Astrocyte (in vitro differentiated cells and primary cell): ENCODE measurements around the gene ERF. TPM values are rescaled to one million over a fixed set of nuclear protein-coding genes. Genes with fewer than 3 reads are reported as not detected.

ENCODE experiments used
- DNase-seq: peaks from one replicate; pipeline ENCODE4 v3.0.0-alpha.2; 2010; ENCODE audit warnings: low read depth
- FAIRE-seq: peaks from 2 replicates; lab custom pipeline; 2011; peaks lifted over from hg19 to GRCh38; lab: Jason Lieb, UNC
- H2AFZ ChIP-seq: 2 replicates; pipeline ENCODE4 v1.6.0; 2012; ENCODE audit warnings: low read depth, low read length, inconsistent platforms
- H3K27ac ChIP-seq: 2 replicates; pipeline ENCODE4 v1.5.1; 2011; ENCODE audit warnings: low read depth, low read length, inconsistent platforms
- H3K27me3 ChIP-seq: 2 replicates; pipeline ENCODE4 v1.6.0; 2011; ENCODE audit warnings: low read length, inconsistent platforms; ENCODE audit not compliant: insufficient read depth
- H3K36me3 ChIP-seq: 2 replicates; pipeline ENCODE4 v1.5.1; 2011; ENCODE audit warnings: low read length, inconsistent platforms; ENCODE audit not compliant: insufficient read depth
- H3K4me1 ChIP-seq: 2 replicates; pipeline ENCODE4 v1.5.1; 2011; ENCODE audit warnings: low read length, inconsistent platforms; ENCODE audit not compliant: insufficient read depth
- H3K4me2 ChIP-seq: 2 replicates; pipeline ENCODE4 v1.6.0; 2012; ENCODE audit warnings: low read length, inconsistent platforms
- H3K4me3 ChIP-seq: 2 replicates; pipeline ENCODE4 v1.5.1; 2011; ENCODE audit warnings: low read depth, mild to moderate bottlenecking, low read length, inconsistent platforms; ENCODE audit not compliant: insufficient read depth
- H3K79me2 ChIP-seq: 2 replicates; pipeline ENCODE4 v1.6.0; 2012; ENCODE audit warnings: mild to moderate bottlenecking, low read length, inconsistent platforms; ENCODE audit not compliant: insufficient read depth
- H3K9ac ChIP-seq: 2 replicates; pipeline ENCODE4 v1.6.0; 2012; ENCODE audit warnings: mild to moderate bottlenecking, low read length, inconsistent platforms
- H3K9me3 ChIP-seq: 2 replicates; pipeline ENCODE4 v1.5.1; 2012; ENCODE audit warnings: low read depth, mild to moderate bottlenecking, low read length, inconsistent platforms; ENCODE audit not compliant: insufficient read depth
- H4K20me1 ChIP-seq: 2 replicates; pipeline ENCODE4 v1.6.0; 2012; ENCODE audit warnings: low read length, inconsistent platforms; ENCODE audit not compliant: insufficient read depth
- H3K27ac Mint-ChIP-seq: one replicate; pipeline ENCODE4 v1.8.0; 2021; ENCODE audit warnings: mild to moderate bottlenecking, mixed read lengths; ENCODE audit not compliant: unreplicated experiment
- H3K27me3 Mint-ChIP-seq: one replicate; pipeline ENCODE4 v1.8.0; 2021; ENCODE audit warnings: low read depth, mixed read lengths; ENCODE audit not compliant: unreplicated experiment
- H3K36me3 Mint-ChIP-seq: one replicate; pipeline ENCODE4 v1.8.0; 2021; ENCODE audit warnings: low read depth, mixed read lengths; ENCODE audit not compliant: unreplicated experiment
- H3K4me1 Mint-ChIP-seq: one replicate; pipeline ENCODE4 v1.8.0; 2021; ENCODE audit warnings: low read depth, mixed read lengths; ENCODE audit not compliant: unreplicated experiment
- H3K4me3 Mint-ChIP-seq: one replicate; pipeline ENCODE4 v1.8.0; 2021; ENCODE audit warnings: mild to moderate bottlenecking, moderate library complexity, mixed read lengths; ENCODE audit not compliant: unreplicated experiment
- H3K9me3 Mint-ChIP-seq: one replicate; pipeline ENCODE4 v1.8.0; 2021; ENCODE audit warnings: mild to moderate bottlenecking, mixed read lengths; ENCODE audit not compliant: unreplicated experiment
- EZH2 ChIP-seq: IDR thresholded peaks from 2 replicates; pipeline ENCODE4 v1.6.1; 2012; ENCODE audit warnings: mild to moderate bottlenecking, low read length, inconsistent platforms; ENCODE audit not compliant: insufficient read depth
- total RNA-seq: library from RNA; stranded (reverse); gene quantifications from 2 replicates; pipeline ENCODE4 v1.2.1, GENCODE V29; 2021
- TF ChIP-seq, protein P1 (sequence below): IDR thresholded peaks from 2 replicates; pipeline ENCODE4 v1.5.1; 2011; ENCODE audit warnings: low read depth, mild to moderate bottlenecking, inconsistent platforms, low read length, moderate library complexity; ENCODE audit not compliant: insufficient read depth

ERF gene
- total RNA-seq, 1 donor from 2014 or later, result 108 TPM

DNA sequence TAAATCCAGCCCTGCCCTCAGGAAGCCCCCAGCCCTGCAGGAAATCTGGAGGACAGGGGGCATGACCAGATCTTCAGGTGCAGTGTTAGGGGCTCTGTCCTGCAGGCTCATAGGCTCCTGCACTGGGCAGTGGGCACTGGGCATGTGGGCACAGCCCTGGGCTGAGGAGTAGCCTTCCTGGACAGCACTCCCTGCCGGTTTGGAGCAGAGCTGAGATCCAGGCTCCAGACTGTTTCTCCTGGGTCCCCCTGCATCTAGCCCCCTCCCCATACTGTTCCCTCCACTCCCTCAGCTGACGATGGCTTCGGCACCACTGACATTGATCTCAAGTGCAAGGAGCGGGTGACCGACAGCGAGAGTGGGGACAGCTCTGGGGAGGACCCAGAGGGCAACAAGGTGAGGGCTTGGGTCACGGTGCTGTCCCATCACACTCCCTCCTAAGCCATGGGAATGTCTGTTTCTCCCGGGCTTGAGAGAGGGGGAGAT, 34.7 kb upstream of the ERF start:
- Mint-ChIP-seq H3K36me3 (peaks cover 4% of the 10 kb centered on the region), H3K27me3 (no peaks in the 10 kb centered on the region), H3K4me1 (peaks cover 11% of the 10 kb centered on the region), H3K27ac (no peak overlapping the region), H3K4me3 (no peak overlapping the region), H3K9me3 (peaks cover 2% of the 10 kb centered on the region)
- DNase-seq (no peak), FAIRE-seq (no peak)
- H2AFZ ChIP-seq, result no peak overlapping the region
- H3K27ac ChIP-seq, result no peak overlapping the region
- TF ChIP-seq, protein P1, sequence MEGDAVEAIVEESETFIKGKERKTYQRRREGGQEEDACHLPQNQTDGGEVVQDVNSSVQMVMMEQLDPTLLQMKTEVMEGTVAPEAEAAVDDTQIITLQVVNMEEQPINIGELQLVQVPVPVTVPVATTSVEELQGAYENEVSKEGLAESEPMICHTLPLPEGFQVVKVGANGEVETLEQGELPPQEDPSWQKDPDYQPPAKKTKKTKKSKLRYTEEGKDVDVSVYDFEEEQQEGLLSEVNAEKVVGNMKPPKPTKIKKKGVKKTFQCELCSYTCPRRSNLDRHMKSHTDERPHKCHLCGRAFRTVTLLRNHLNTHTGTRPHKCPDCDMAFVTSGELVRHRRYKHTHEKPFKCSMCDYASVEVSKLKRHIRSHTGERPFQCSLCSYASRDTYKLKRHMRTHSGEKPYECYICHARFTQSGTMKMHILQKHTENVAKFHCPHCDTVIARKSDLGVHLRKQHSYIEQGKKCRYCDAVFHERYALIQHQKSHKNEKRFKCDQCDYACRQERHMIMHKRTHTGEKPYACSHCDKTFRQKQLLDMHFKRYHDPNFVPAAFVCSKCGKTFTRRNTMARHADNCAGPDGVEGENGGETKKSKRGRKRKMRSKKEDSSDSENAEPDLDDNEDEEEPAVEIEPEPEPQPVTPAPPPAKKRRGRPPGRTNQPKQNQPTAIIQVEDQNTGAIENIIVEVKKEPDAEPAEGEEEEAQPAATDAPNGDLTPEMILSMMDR, result no peak
- no peak for TF ChIP-seq EZH2
- H3K4me2 ChIP-seq, result no peak overlapping the region
- peaks cover 18% of the 10 kb centered on the region for H3K4me1 ChIP-seq
- no peak overlapping the region for H3K9ac ChIP-seq
- H3K79me2 ChIP-seq, result peaks cover 35% of the 10 kb centered on the region
- no peak overlapping the region for H3K4me3 ChIP-seq
- H3K36me3 ChIP-seq, result peaks cover 18% of the 10 kb centered on the region
- peaks cover 81% of the 10 kb centered on the region for H4K20me1 ChIP-seq
- H3K27me3 ChIP-seq, result no peaks in the 10 kb centered on the region
- H3K9me3 ChIP-seq, result no peaks in the 10 kb centered on the region

DNA sequence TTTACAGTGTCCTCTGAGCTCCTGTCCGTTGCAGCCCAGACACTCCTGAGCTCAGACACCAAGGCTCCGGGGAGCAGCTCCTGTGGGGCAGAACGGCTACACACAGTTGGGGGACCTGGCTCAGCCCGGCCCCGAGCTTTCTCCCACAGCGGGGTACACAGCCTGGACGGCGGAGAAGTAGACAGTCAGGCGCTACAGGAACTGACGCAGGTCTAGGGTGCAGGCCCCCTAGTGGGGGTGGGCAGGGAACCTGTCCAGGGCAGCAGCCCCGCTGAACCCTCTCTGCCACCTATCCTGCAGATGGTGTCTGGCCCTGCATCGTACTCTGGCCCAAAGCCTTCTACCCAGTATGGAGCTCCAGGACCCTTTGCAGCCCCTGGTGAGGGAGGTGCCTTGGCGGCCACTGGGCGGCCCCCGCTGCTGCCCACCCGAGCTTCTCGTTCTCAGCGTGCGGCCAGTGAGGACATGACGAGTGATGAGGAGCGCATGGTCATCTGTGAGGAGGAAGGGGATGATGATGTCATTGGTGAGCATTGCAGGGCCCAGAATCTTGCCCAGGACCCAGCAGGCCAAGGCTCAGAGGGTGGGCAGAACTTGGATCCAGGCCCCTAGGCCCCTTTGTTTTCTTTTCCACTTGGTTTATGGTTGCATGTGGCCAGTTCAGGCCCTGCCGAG, 34.1 kb upstream of the ERF start:
- Histone ChIP-seq H3K4me1 (peaks cover 20% of the 10 kb centered on the region), H3K79me2 (peaks cover 37% of the 10 kb centered on the region), H3K27me3 (no peaks in the 10 kb centered on the region), H3K4me3 (no peak overlapping the region), H3K9ac (no peak overlapping the region), H3K27ac (no peak overlapping the region), H3K36me3 (peaks cover 18% of the 10 kb centered on the region), H3K4me2 (no peak overlapping the region), H3K9me3 (no peaks in the 10 kb centered on the region), H4K20me1 (peaks cover 82% of the 10 kb centered on the region), H2AFZ (no peak overlapping the region)
- H3K27me3 Mint-ChIP-seq, result no peaks in the 10 kb centered on the region
- DNase-seq (no peak), FAIRE-seq (no peak)
- peaks cover 11% of the 10 kb centered on the region for H3K4me1 Mint-ChIP-seq
- H3K27ac Mint-ChIP-seq, result no peak overlapping the region
- H3K36me3 Mint-ChIP-seq, result peaks cover 4% of the 10 kb centered on the region
- TF ChIP-seq, protein P1, result no peak
- TF ChIP-seq EZH2, result no peak
- peaks cover 2% of the 10 kb centered on the region for H3K9me3 Mint-ChIP-seq
- no peak overlapping the region for H3K4me3 Mint-ChIP-seq

DNA sequence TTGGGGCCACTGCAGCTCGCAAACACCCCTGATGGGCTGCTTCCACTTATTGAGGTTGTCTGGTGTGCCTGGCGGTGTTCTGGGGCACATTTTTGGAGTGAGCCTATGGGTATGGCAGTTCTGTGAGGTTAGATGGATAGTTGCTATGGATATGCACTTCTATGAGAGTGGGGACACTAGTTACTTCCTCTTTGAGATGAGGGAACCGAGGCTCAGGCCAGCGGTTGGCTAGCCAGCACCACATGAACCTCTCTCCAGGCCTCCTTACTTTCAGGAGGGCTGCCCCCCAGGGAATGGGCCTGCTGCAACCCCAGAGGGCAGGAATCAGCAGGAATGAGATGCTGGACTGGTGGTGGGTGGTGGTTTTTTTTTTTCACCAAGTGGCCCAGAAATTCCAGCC, 33.5 kb upstream of the ERF start:
- H3K27ac ChIP-seq, result no peak overlapping the region
- Mint-ChIP-seq H3K4me3 (no peak overlapping the region), H3K36me3 (peaks cover 4% of the 10 kb centered on the region), H3K9me3 (peaks cover 2% of the 10 kb centered on the region), H3K27ac (no peak overlapping the region), H3K27me3 (no peaks in the 10 kb centered on the region), H3K4me1 (peaks cover 11% of the 10 kb centered on the region)
- peaks cover 81% of the 10 kb centered on the region for H4K20me1 ChIP-seq
- H3K79me2 ChIP-seq, result peaks cover 38% of the 10 kb centered on the region
- H3K4me2 ChIP-seq, result no peak overlapping the region
- H3K4me3 ChIP-seq, result no peak overlapping the region
- H3K36me3 ChIP-seq, result peaks cover 18% of the 10 kb centered on the region
- no peak for DNase-seq
- no peaks in the 10 kb centered on the region for H3K27me3 ChIP-seq
- H2AFZ ChIP-seq, result no peak overlapping the region
- no peaks in the 10 kb centered on the region for H3K9me3 ChIP-seq
- no peak for FAIRE-seq
- TF ChIP-seq EZH2, result no peak
- TF ChIP-seq, protein P1, result no peak
- H3K9ac ChIP-seq, result no peak overlapping the region
- peaks cover 22% of the 10 kb centered on the region for H3K4me1 ChIP-seq
